ENCODE results near the gene WDR81.
"Not testable (repeated sequence)": the region's sequence is repeated elsewhere in the genome, so short reads cannot be mapped to it uniquely, and the experiment has no call there.

The WDR81 gene

DNA sequence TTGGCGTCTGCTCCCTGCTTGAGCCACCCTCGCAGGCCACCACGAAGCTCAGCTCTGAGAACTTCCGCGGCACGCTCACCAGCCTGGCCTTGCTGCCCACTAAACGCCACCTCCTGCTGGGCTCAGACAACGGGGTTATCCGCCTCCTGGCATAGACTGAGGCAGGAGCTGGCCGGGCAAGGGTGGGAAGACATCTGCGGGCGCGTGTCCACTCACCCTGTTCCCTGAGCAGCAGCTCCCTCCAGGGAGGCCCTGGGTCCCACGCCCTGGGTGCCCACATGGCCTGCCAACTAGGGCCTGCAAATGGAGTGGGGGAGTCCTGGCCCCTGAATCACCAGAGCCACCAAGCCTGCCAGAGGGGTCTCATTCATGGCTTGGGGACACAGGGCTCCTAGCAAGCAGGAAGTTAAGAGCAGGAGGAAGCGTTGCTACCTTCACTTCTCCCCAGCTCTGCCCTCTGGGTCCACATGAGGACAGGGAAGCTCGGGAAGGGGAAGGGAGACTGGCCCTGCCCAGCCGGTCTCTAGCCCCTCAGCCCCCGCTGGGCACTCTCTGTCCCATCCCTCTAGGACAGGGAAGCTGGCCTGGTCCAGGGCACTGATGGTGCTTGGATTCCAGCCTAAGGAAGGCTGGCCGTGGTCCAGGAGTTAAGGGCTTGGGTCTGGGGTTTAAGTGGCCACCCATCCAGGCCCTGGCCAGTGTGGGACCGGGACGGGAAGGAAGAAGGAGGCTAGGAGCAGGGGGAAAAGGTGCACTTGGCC, 13.2 kb downstream of the WDR81 start:
- H3K27ac ChIP-seq (ENCODE audit: low read length): no peak overlapping the region
- peaks cover 9% of the 10 kb centered on the region for H3K36me3 ChIP-seq (replicated peaks; ENCODE audit: low read depth, low read length)
- H3K9ac ChIP-seq (ENCODE audit: low read length): no peak overlapping the region

DNA sequence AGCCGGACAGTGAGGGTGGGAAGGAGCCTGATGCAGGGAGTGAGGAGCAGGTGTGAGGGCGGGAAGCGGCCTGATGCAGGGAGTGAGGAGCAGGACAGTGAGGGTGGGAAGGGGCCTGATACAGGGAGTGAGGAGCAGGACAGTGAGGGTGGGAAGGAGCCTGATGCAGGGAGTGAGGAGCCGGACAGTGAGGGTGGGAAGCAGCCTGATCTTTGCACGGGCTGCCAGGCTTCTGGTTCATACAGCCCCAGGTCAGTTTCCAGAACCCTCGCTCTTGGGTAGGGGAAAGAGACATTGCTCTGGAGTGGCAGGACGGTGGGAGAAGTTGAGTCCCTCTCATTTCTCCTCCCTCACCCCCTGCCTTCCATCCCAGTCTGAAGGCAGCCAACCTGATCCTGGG, 17.4 kb downstream of the WDR81 start:
- not testable (repeated sequence) for H3K36me3 ChIP-seq (replicated peaks; ENCODE audit: low read depth, low read length); H4K20me1 ChIP-seq (ENCODE audit: insufficient read depth, low read length); H3K9ac ChIP-seq (ENCODE audit: low read length); H3K79me2 ChIP-seq (ENCODE audit: low read length); H3K9me3 ChIP-seq (ENCODE audit: insufficient read depth, low read length); H3K4me1 ChIP-seq (ENCODE audit: low read length); H3K27ac ChIP-seq (ENCODE audit: low read length); H3K27me3 ChIP-seq (ENCODE audit: low read depth, low read length); H3K4me2 ChIP-seq (ENCODE audit: low read length); H2AFZ ChIP-seq (ENCODE audit: low read depth, low read length); H3K4me3 ChIP-seq (ENCODE audit: low read length)

More for the DNA sequence above, 13.2 kb downstream of the WDR81 start:
- Histone ChIP-seq H3K9me3 (ENCODE audit: insufficient read depth, low read length) (no peaks in the 10 kb centered on the region), H3K4me1 (ENCODE audit: low read length) (no peaks in the 10 kb centered on the region), H3K4me3 (ENCODE audit: low read length) (no peak overlapping the region), H3K27me3 (ENCODE audit: low read depth, low read length) (no peaks in the 10 kb centered on the region), H4K20me1 (ENCODE audit: insufficient read depth, low read length) (no peaks in the 10 kb centered on the region), H3K79me2 (ENCODE audit: low read length) (no peaks in the 10 kb centered on the region), H2AFZ (ENCODE audit: low read depth, low read length) (no peak overlapping the region), H3K4me2 (ENCODE audit: low read length) (no peak overlapping the region)
- TF ChIP-seq, protein P1, sequence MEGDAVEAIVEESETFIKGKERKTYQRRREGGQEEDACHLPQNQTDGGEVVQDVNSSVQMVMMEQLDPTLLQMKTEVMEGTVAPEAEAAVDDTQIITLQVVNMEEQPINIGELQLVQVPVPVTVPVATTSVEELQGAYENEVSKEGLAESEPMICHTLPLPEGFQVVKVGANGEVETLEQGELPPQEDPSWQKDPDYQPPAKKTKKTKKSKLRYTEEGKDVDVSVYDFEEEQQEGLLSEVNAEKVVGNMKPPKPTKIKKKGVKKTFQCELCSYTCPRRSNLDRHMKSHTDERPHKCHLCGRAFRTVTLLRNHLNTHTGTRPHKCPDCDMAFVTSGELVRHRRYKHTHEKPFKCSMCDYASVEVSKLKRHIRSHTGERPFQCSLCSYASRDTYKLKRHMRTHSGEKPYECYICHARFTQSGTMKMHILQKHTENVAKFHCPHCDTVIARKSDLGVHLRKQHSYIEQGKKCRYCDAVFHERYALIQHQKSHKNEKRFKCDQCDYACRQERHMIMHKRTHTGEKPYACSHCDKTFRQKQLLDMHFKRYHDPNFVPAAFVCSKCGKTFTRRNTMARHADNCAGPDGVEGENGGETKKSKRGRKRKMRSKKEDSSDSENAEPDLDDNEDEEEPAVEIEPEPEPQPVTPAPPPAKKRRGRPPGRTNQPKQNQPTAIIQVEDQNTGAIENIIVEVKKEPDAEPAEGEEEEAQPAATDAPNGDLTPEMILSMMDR (IDR thresholded peaks at IDR 0.05; ENCODE audit: low read depth, low read length): no peak
- TF ChIP-seq EZH2phosphoT487 (IDR thresholded peaks at IDR 0.05; ENCODE audit: low read depth): no peak

DNA sequence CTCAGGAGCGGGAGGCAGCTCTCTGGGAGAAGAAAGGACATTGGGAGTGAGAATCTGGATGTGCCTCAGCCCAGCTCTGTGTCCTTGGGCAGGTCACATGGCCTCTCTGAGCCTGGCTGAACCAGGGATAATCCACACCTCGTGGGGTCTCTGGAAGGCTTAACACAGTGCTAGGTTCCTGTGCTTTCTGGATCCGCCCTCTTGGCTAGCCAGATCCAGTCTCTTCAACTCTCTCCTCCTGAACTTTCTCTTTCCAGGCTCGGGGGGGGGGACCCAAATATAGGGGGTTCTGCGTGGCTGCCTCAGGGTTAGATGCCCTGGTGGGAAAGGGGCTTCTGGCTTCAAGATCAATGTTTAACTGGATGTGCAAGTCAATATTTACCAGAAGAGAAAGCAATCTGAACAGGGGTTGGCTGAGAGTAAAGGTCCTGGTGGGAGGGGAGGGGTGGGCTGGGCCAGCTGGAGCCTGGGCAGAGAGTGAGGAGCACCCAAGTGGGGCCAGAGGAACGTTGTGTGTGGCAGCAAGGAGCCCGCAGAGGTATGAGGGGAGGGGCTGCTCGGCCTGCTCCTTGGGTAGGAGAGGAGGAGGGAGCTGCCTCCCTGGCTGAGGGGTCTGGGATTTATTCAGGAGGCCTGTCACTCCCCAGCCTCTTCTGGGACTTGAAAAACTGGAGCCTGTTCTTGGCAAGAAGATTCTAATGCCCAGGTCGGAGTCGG, 18.0 kb downstream of the WDR81 start, which contains the start of gene SERPINF2:
Gene SERPINF2 (plus strand): TSS at position 501 of the 717 bp plus-strand sequence. CDS start 2,125 bp downstream, outside the sequence.
- H3K27ac ChIP-seq (ENCODE audit: low read length): no peak within 1 kb of the TSS
- H2AFZ ChIP-seq (ENCODE audit: low read depth, low read length): no peak within 1 kb of the TSS
- no peaks in the 10 kb centered on the region for H3K27me3 ChIP-seq (ENCODE audit: low read depth, low read length)
- no peak for TF ChIP-seq EZH2phosphoT487 (IDR thresholded peaks at IDR 0.05; ENCODE audit: low read depth)
- TF ChIP-seq, protein P1 (IDR thresholded peaks at IDR 0.05; ENCODE audit: low read depth, low read length): no peak
- no peak within 1 kb of the TSS for H3K4me2 ChIP-seq (ENCODE audit: low read length)
- no peaks in the 10 kb centered on the region for H4K20me1 ChIP-seq (ENCODE audit: insufficient read depth, low read length)
- peaks cover 3% of the 10 kb centered on the region for H3K36me3 ChIP-seq (replicated peaks; ENCODE audit: low read depth, low read length)
- no peak within 1 kb of the TSS for H3K9ac ChIP-seq (ENCODE audit: low read length)
- H3K79me2 ChIP-seq (ENCODE audit: low read length): no peaks in the 10 kb centered on the region
- H3K9me3 ChIP-seq (ENCODE audit: insufficient read depth, low read length): no peaks in the 10 kb centered on the region
- H3K4me1 ChIP-seq (ENCODE audit: low read length): no peaks in the 10 kb centered on the region
- no peak within 1 kb of the TSS for H3K4me3 ChIP-seq (ENCODE audit: low read length)

DNA sequence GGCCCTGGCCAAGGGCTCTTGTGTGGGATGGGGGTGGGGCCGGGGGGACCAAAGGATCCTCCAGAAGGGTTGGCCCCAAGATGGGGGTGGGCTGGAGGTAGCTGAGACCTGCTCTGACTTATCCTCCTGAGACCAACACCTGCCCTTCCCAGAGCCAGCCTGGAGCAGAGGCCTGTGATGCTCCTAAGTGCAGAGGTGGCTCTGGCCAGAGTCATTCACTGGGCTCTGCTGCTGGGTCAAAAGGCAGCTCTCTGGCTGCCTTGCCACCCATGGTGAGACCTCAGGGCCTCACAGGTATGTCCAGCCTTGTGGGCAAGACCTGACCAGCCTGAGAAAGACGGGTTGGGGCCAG, 18.6 kb downstream of the WDR81 start:
- Histone ChIP-seq H3K79me2 (ENCODE audit: low read length) (no peaks in the 10 kb centered on the region), H3K27me3 (ENCODE audit: low read depth, low read length) (no peaks in the 10 kb centered on the region), H4K20me1 (ENCODE audit: insufficient read depth, low read length) (no peaks in the 10 kb centered on the region), H3K36me3 (replicated peaks; ENCODE audit: low read depth, low read length) (no peaks in the 10 kb centered on the region), H3K9ac (ENCODE audit: low read length) (no peak overlapping the region), H3K4me1 (ENCODE audit: low read length) (no peaks in the 10 kb centered on the region), H3K4me3 (ENCODE audit: low read length) (no peak overlapping the region), H3K27ac (ENCODE audit: low read length) (no peak overlapping the region), H3K9me3 (ENCODE audit: insufficient read depth, low read length) (no peaks in the 10 kb centered on the region), H2AFZ (ENCODE audit: low read depth, low read length) (no peak overlapping the region), H3K4me2 (ENCODE audit: low read length) (no peak overlapping the region)
- TF ChIP-seq, protein P1 (IDR thresholded peaks at IDR 0.05; ENCODE audit: low read depth, low read length): no peak

All from OCI-LY3 (cell line).